Vagina (tissue), 2 donors: ENCODE measurements around the gene NEDD4L. TPM values are rescaled to one million over a fixed set of nuclear protein-coding genes. Genes with fewer than 3 reads are reported as not detected.

Source experiments
- DNase-seq, 2 donors: peaks; one replicate each; pipeline ENCODE4 v3.0.0-alpha.2; 2017; ENCODE audit errors: extremely low spot score in 2 of 2
- H3K27ac ChIP-seq: fragments of 200-600 bp; sonication (generic); one replicate; pipeline ENCODE4 v1.5.1; 2019
- H3K27me3 ChIP-seq: fragments of 200-600 bp; sonication (generic); one replicate; pipeline ENCODE4 v1.5.1; 2019
- H3K36me3 ChIP-seq, 2 donors: fragments of 200-600 bp; sonication (generic); one replicate each; pipeline ENCODE4 v1.5.1; 2017 to 2019
- H3K4me1 ChIP-seq: fragments of 200-600 bp; sonication (generic); one replicate; pipeline ENCODE4 v1.5.1; 2019
- H3K4me3 ChIP-seq, 2 donors: fragments of 200-600 bp; sonication (generic); 1 replicate in 1 of 2; 2 replicates in 1 of 2; pipeline ENCODE4 v1.5.1; 2016 to 2019
- H3K9me3 ChIP-seq: fragments of 200-600 bp; sonication (generic); one replicate; pipeline ENCODE4 v1.5.1; 2019
- CTCF ChIP-seq, 3 experiments: fragments of 450-650 bp in 2 of 3; fragments of 200-600 bp in 1 of 3; sonication (generic) in 1 of 3; IDR thresholded peaks; one replicate each; pipeline ENCODE4 v1.5.1; 2017 to 2019; ENCODE audit warnings: antibody characterized with exemption in 3 of 3, mild to moderate bottlenecking in 2 of 3, moderate library complexity in 2 of 3
- POLR2A ChIP-seq, 2 donors: fragments of 450-650 bp; IDR thresholded peaks; one replicate each; pipeline ENCODE4 v1.6.1; 2017; ENCODE audit warnings: antibody characterized with exemption in 2 of 2, mild to moderate bottlenecking in 2 of 2, moderate library complexity in 2 of 2
- POLR2AphosphoS5 ChIP-seq, 2 donors: sonication (generic); formaldehyde crosslinking; IDR thresholded peaks; one replicate each; pipeline ENCODE4 v1.9.0; 2017; ENCODE audit warnings: antibody characterized with exemption in 2 of 2, mild to moderate bottlenecking in 2 of 2, low read depth in 1 of 2; ENCODE audit not compliant: insufficient read depth in 1 of 2
- intact Hi-C: fragments of 100-400 bp; cut with DNase I; formaldehyde crosslinking; loops from one replicate; pipeline ENCODE4 v1.15.1; 2023
- total RNA-seq: library from RNA; depleted of rRNA; stranded (reverse); fragments of >200 nt; gene quantifications from one replicate; pipeline ENCODE4 v1.2.3, GENCODE V29; 2016

Gene NEDD4L
- total RNA-seq, 1 donor from 2014 or later, result 42.2 TPM

GRCh38 chr18:58398648-58399398, 354.8 kb downstream of the NEDD4L start:
- H3K9me3 ChIP-seq, result no peaks in the 10 kb centered on the region
- DNase-seq, result no peak
- intact Hi-C loops, result no loop called here
- no peaks in the 10 kb centered on the region for H3K36me3 ChIP-seq
- no peak overlapping the region for H3K4me3 ChIP-seq
- no peaks in the 10 kb centered on the region for H3K27me3 ChIP-seq
- no peak for TF ChIP-seq POLR2A (IDR thresholded peaks at IDR 0.05)
- no peak for TF ChIP-seq CTCF (IDR thresholded peaks at IDR 0.05)
- TF ChIP-seq POLR2AphosphoS5 (IDR thresholded peaks at IDR 0.05; ENCODE audit: insufficient read depth in 1 of 2, low read depth in 1 of 2), result no peak
- peaks cover 15% of the 10 kb centered on the region for H3K4me1 ChIP-seq
- no peak overlapping the region for H3K27ac ChIP-seq

DNA sequence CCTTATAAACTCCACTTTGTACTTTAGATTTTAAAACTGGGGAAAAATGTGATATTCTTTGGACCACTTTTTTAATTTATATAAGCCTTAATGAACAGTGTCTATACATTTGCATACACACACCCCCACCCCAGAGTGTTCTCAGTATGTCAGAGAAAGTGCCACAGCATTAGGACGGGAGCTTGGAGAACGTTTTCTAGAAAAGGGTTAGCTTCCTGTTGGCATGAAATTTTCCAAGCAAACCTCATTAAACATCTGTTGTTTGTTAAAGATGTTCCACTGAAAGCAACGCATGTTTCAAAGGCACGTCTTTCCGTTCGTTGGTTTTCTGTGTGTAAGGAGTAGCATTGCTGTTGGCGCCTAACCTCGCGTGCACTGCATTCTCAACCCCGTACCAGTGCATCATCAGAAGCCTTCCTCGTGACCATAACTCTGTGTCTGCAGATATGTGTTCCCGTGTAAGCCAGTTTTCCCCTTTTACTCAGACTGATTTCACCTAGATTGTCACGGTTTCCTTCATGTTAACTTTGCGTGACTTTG, 356.4 kb downstream of the NEDD4L start:
- no peak for DNase-seq
- TF ChIP-seq CTCF (IDR thresholded peaks at IDR 0.05) (no peak), POLR2A (IDR thresholded peaks at IDR 0.05) (no peak)
- H3K9me3 ChIP-seq, result no peaks in the 10 kb centered on the region
- no peaks in the 10 kb centered on the region for H3K27me3 ChIP-seq
- no peak overlapping the region for H3K27ac ChIP-seq
- peaks cover 15% of the 10 kb centered on the region for H3K4me1 ChIP-seq
- no peak overlapping the region for H3K4me3 ChIP-seq
- intact Hi-C loops, result no loop called here
- H3K36me3 ChIP-seq, result no peaks in the 10 kb centered on the region

DNA sequence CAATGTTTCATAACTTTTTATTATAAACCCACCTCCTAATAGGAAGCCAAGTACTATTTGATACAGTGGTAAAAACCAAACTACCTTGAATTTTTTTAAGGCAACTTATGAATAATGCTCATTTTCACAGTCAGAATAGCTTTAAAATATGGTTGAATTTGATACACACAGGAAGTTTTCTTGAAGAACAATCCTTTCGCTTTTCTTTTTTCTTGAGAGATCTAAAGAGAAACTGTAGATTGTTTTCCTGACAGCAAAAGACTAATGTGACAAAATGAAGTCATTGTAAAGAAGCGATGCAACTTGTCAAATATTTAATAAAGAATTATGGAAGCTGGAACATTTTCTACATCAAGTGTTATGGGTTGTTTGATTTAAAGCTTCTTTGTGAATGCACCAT, 357.2 kb downstream of the NEDD4L start:
- intact Hi-C loops, result no loop called here
- no peak overlapping the region for H3K4me3 ChIP-seq
- TF ChIP-seq CTCF (IDR thresholded peaks at IDR 0.05) (no peak), POLR2A (IDR thresholded peaks at IDR 0.05) (no peak), POLR2AphosphoS5 (IDR thresholded peaks at IDR 0.05; ENCODE audit: insufficient read depth in 1 of 2, low read depth in 1 of 2) (no peak)
- no peaks in the 10 kb centered on the region for H3K9me3 ChIP-seq
- H3K27ac ChIP-seq, result no peak overlapping the region
- H3K36me3 ChIP-seq, result no peaks in the 10 kb centered on the region
- H3K4me1 ChIP-seq, result peaks cover 15% of the 10 kb centered on the region
- H3K27me3 ChIP-seq, result no peaks in the 10 kb centered on the region
- DNase-seq, result no peak

DNA sequence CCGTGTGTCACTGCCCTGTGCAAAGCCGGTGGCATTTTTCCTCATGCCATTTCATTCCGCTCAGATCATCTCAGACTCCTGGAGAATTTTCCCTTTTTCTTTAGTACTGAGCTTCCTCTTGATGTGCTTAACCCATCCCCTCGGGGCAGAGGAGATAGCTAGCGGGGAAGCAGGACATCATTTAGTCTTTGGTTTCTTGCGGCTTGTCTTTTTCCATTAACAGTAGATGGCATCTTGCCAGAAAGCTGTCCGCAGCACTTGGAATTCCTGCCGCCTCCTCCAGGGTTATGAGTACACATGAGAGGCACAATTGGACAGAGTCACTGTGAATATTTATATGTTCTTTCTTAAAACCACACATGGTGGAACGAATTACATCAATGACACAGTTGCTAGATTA, 358.2 kb downstream of the NEDD4L start:
- Histone ChIP-seq H3K27me3 (no peaks in the 10 kb centered on the region), H3K27ac (no peak overlapping the region), H3K36me3 (no peaks in the 10 kb centered on the region), H3K9me3 (no peaks in the 10 kb centered on the region), H3K4me1 (peaks cover 15% of the 10 kb centered on the region), H3K4me3 (no peak overlapping the region)
- intact Hi-C loops, result no loop called here
- TF ChIP-seq POLR2A (IDR thresholded peaks at IDR 0.05), result no peak
- no peak for TF ChIP-seq POLR2AphosphoS5 (IDR thresholded peaks at IDR 0.05; ENCODE audit: insufficient read depth in 1 of 2, low read depth in 1 of 2)
- no peak for TF ChIP-seq CTCF (IDR thresholded peaks at IDR 0.05)
- no peak for DNase-seq

- Histone ChIP-seq H3K4me3 (no peak overlapping the region), H3K9me3 (no peaks in the 10 kb centered on the region), H3K27ac (peak overlapping the region; percentile 17), H3K4me1 (peaks cover 15% of the 10 kb centered on the region), H3K27me3 (no peaks in the 10 kb centered on the region), H3K36me3 (no peaks in the 10 kb centered on the region)
- no peak for DNase-seq
- TF ChIP-seq POLR2A (IDR thresholded peaks at IDR 0.05) (no peak), POLR2AphosphoS5 (IDR thresholded peaks at IDR 0.05; ENCODE audit: insufficient read depth in 1 of 2, low read depth in 1 of 2) (no peak), CTCF (IDR thresholded peaks at IDR 0.05) (no peak)
- intact Hi-C loops, result no loop called here
These were observed 359.1 kb downstream of the NEDD4L start for GRCh38 chr18:58402951-58403702.
